ENCODE results near the gene FTMT. TPM values are rescaled to one million over a fixed set of nuclear protein-coding genes. Genes with fewer than 3 reads are reported as not detected.

FTMT gene
- polyA plus RNA-seq, 1 experiment, result not detected

DNA sequence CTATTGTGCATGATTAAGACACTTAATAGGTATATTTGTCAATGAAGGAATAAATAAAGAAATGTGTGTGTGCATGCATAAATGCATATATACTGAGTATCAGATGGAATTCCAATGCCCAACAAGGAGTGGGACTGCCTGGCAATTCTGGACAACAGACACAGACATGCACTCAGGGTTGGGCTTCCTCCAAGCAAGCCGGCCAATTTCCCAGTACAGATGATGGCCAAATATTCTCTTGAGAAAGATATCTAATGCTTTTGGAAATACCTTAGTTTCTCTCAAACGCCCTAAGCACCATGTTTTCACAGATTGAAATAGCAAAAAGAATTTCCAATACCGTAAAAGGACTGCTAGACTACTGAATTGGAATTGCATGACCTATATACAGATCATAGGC lies 11.1 kb downstream of the FTMT start:
- CTCF ChIA-PET, result no interaction called here
- no peaks in the 10 kb centered on the region for H3K27me3 ChIP-seq (ENCODE audit: control insufficient read depth, insufficient read depth, low read length)
- TF ChIP-seq, protein P1, sequence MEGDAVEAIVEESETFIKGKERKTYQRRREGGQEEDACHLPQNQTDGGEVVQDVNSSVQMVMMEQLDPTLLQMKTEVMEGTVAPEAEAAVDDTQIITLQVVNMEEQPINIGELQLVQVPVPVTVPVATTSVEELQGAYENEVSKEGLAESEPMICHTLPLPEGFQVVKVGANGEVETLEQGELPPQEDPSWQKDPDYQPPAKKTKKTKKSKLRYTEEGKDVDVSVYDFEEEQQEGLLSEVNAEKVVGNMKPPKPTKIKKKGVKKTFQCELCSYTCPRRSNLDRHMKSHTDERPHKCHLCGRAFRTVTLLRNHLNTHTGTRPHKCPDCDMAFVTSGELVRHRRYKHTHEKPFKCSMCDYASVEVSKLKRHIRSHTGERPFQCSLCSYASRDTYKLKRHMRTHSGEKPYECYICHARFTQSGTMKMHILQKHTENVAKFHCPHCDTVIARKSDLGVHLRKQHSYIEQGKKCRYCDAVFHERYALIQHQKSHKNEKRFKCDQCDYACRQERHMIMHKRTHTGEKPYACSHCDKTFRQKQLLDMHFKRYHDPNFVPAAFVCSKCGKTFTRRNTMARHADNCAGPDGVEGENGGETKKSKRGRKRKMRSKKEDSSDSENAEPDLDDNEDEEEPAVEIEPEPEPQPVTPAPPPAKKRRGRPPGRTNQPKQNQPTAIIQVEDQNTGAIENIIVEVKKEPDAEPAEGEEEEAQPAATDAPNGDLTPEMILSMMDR (IDR thresholded peaks at IDR 0.05; ENCODE audit: insufficient read depth, low read depth, low read length), result no peak
- POLR2A ChIA-PET, result no interaction called here
- H3K4me3 ChIP-seq (ENCODE audit: low read depth, low read length), result no peak overlapping the region
- DNase-seq (ENCODE audit: low read depth), result no peak
- H3K36me3 ChIP-seq (ENCODE audit: control insufficient read depth, insufficient read depth, low read length), result no peaks in the 10 kb centered on the region

DNA sequence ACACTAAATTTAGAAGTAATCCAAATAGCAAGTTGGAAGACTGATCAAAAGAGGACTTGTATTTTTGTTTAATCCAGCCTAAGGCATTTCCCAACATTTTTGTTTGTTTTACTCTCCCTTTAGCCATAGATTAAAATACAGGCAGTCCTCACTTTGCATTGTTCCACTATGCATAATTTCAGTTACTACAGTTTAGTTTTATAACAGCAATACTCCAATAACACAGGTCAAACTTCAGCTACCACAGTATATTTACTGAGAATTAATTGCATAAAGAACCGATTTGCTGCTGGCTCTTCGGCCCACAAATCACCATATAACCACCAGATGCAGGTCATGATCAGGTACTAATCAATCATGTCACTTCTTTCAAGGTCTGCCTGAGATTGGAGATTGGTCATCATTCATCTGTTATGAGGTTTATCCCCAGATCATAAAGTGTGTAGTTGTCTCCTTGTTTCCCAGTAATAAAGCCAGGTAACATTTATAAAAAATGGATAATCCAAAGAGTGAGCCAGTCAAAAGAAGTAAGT lies 12.1 kb downstream of the FTMT start:
- POLR2A ChIA-PET, result no interaction called here
- DNase-seq (ENCODE audit: low read depth), result no peak
- H3K4me3 ChIP-seq (ENCODE audit: low read depth, low read length), result no peak overlapping the region
- H3K36me3 ChIP-seq (ENCODE audit: control insufficient read depth, insufficient read depth, low read length), result no peaks in the 10 kb centered on the region
- no peaks in the 10 kb centered on the region for H3K27me3 ChIP-seq (ENCODE audit: control insufficient read depth, insufficient read depth, low read length)
- CTCF ChIA-PET, result no interaction called here
- TF ChIP-seq, protein P1 (IDR thresholded peaks at IDR 0.05; ENCODE audit: insufficient read depth, low read depth, low read length), result no peak

DNA sequence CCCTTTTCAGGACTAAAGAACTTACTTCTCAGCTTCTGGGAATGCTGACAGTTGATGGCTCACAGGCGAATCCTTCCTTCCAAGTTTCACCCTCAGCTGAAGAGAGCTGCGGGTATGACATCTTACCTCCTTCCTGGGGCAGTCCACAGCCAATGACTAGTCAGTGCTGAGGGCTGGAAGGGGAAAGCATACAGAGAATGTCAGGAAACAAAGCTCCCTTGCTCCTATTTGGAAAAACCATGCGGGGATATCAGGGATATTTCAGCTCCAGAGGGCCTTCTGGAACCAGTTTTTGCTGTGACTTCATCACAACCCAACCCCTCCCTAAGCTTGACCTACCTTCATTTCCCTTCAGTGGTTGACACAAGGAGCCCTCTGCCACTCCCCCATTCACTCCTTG lies 15.7 kb downstream of the FTMT start:
- no peak for DNase-seq (ENCODE audit: low read depth)
- Histone ChIP-seq H3K4me3 (ENCODE audit: low read depth, low read length) (no peak overlapping the region), H3K36me3 (ENCODE audit: control insufficient read depth, insufficient read depth, low read length) (no peaks in the 10 kb centered on the region), H3K27me3 (ENCODE audit: control insufficient read depth, insufficient read depth, low read length) (no peaks in the 10 kb centered on the region)
- CTCF ChIA-PET, result no interaction called here
- POLR2A ChIA-PET, result no interaction called here
- TF ChIP-seq, protein P1 (IDR thresholded peaks at IDR 0.05; ENCODE audit: insufficient read depth, low read depth, low read length), result no peak

DNA sequence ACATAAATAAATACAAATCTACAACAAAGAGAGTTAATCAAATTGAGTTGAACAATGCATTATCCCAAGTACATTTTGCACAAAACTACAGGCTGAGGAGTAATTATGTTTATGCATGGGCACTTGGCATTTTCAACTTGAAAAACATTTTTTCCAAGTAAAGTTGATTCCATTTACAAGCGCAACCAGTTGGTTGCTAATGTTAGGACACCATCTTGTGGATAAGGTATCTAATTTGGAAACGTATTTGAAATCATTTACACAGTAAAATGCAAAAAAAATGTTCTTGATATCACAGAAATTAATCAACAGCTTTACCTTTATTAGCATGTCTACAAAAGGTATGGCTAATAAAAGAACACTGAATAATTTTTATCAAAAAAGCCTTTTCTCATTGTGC lies 18.8 kb downstream of the FTMT start:
- TF ChIP-seq, protein P1 (IDR thresholded peaks at IDR 0.05; ENCODE audit: insufficient read depth, low read depth, low read length), result no peak
- DNase-seq (ENCODE audit: low read depth), result no peak
- no peaks in the 10 kb centered on the region for H3K27me3 ChIP-seq (ENCODE audit: control insufficient read depth, insufficient read depth, low read length)
- POLR2A ChIA-PET, result no interaction called here
- H3K4me3 ChIP-seq (ENCODE audit: low read depth, low read length), result no peak overlapping the region
- CTCF ChIA-PET, result no interaction called here
- H3K36me3 ChIP-seq (ENCODE audit: control insufficient read depth, insufficient read depth, low read length), result no peaks in the 10 kb centered on the region

DNA sequence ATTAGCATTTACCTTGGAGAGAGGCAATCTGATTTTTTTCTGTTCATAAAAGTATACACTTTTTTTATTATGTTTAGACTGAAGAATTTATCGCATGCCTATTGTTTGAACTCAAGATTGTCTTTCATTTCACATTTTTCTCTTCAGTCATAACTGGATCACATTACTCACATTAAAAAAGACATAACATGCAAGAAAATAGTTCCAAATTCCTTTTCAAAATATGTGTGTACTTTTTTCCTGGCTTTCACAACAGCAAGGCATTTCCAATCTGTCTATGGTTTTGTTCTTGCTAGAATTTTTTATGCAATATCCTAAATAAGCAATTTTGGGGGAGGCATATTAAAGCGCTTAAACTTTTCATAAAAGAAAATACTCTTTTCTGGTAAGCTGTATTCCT lies 21.2 kb downstream of the FTMT start:
- TF ChIP-seq, protein P1 (IDR thresholded peaks at IDR 0.05; ENCODE audit: insufficient read depth, low read depth, low read length), result no peak
- ChIA-PET POLR2A (no interaction called here), CTCF (interaction anchor here (1.2 kb wide), 1 partner anchor 16 kb away, joined by 4 read pairs; no protein-coding TSS in a partner anchor)
- no peak for DNase-seq (ENCODE audit: low read depth)
- no peaks in the 10 kb centered on the region for H3K36me3 ChIP-seq (ENCODE audit: control insufficient read depth, insufficient read depth, low read length)
- H3K27me3 ChIP-seq (ENCODE audit: control insufficient read depth, insufficient read depth, low read length), result no peaks in the 10 kb centered on the region
- no peak overlapping the region for H3K4me3 ChIP-seq (ENCODE audit: low read depth, low read length)

Data from BJ (cell line).